DMS153 (cell line): Measurements from ENCODE around the gene PPP1R37.

Experiments used
- DNase-seq: peaks from one replicate; lab custom pipeline; 2025; lab: John Stamatoyannopoulos, UW

PPP1R37 gene

GRCh38 chr19:45137179-45137761 is 44.3 kb downstream of the PPP1R37 start:
- DNase-seq = no peak

GRCh38 chr19:45138303-45138751 is 45.3 kb downstream of the PPP1R37 start:
- no peak for DNase-seq

GRCh38 chr19:45139286-45140143 is 46.5 kb downstream of the PPP1R37 start:
- no peak for DNase-seq

- DNase-seq = no peak
Measured at GRCh38 chr19:45140144-45140503, 47.1 kb downstream of the PPP1R37 start.

GRCh38 chr19:45140533-45140932 is 47.6 kb downstream of the PPP1R37 start:
- no peak for DNase-seq

- DNase-seq = no peak
Measured at GRCh38 chr19:45141203-45141900, 48.4 kb downstream of the PPP1R37 start.

- no peak for DNase-seq
Measured at GRCh38 chr19:45142016-45142725, 49.2 kb downstream of the PPP1R37 start.

- no peak for DNase-seq
Measured at GRCh38 chr19:45142726-45143110, 49.7 kb downstream of the PPP1R37 start.

- no peak for DNase-seq
Measured at GRCh38 chr19:45144431-45145269, 51.7 kb downstream of the PPP1R37 start.

GRCh38 chr19:45145270-45146189 is 52.6 kb downstream of the PPP1R37 start:
- DNase-seq = no peak

- DNase-seq = no peak
Measured at GRCh38 chr19:45146251-45146650, 53.3 kb downstream of the PPP1R37 start.

- no peak for DNase-seq
Measured at GRCh38 chr19:45146741-45147205, 53.8 kb downstream of the PPP1R37 start.

GRCh38 chr19:45147835-45148676 is 55.1 kb downstream of the PPP1R37 start:
- no peak for DNase-seq

GRCh38 chr19:45149129-45149528 is 56.1 kb downstream of the PPP1R37 start:
- no peak for DNase-seq

GRCh38 chr19:45150180-45150579 is 57.2 kb downstream of the PPP1R37 start:
- DNase-seq = no peak

- DNase-seq = no peak
Measured at GRCh38 chr19:45150751-45151281, 57.8 kb downstream of the PPP1R37 start.

- no peak for DNase-seq
Measured at GRCh38 chr19:45151320-45151719, 58.3 kb downstream of the PPP1R37 start.

- no peak for DNase-seq
Measured at GRCh38 chr19:45151821-45152503, 59.0 kb downstream of the PPP1R37 start.
